ENCODE measurements around the gene CELF2. TPM values are rescaled to one million over a fixed set of nuclear protein-coding genes. Genes with fewer than 3 reads are reported as not detected.

Gene CELF2
- total RNA-seq, 2 experiments from 2014 or later: 197 to 205 TPM

DNA sequence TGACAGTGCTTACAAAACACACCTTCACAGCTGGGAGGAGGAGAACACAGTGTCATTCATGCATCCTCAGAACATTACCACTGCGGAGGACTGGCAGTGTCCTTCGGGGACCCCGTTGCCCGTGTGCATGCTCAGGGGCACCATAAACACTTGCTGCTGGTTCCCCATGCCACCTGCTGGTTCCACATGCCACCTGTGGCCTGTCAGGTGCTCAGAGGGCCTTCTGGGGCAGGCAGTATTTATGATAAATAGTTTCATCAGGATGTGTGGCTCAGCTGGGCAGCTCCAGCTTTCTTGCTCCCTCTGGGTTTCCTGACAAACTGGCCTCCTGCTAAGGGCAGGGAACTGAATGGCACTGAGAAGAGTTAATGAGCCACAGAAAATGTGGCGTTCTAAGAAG, 32.1 kb downstream of the CELF2 start:
- Mint-ChIP-seq H3K27ac (no peak overlapping the region), H3K9me3 (no peaks in the 10 kb centered on the region), H3K4me3 (no peak overlapping the region), H3K27me3 (no peaks in the 10 kb centered on the region), H3K36me3 (ENCODE audit: low read depth) (no peaks in the 10 kb centered on the region), H3K4me1 (ENCODE audit: low read depth) (peaks cover 11% of the 10 kb centered on the region)
- TF ChIP-seq, protein P1, sequence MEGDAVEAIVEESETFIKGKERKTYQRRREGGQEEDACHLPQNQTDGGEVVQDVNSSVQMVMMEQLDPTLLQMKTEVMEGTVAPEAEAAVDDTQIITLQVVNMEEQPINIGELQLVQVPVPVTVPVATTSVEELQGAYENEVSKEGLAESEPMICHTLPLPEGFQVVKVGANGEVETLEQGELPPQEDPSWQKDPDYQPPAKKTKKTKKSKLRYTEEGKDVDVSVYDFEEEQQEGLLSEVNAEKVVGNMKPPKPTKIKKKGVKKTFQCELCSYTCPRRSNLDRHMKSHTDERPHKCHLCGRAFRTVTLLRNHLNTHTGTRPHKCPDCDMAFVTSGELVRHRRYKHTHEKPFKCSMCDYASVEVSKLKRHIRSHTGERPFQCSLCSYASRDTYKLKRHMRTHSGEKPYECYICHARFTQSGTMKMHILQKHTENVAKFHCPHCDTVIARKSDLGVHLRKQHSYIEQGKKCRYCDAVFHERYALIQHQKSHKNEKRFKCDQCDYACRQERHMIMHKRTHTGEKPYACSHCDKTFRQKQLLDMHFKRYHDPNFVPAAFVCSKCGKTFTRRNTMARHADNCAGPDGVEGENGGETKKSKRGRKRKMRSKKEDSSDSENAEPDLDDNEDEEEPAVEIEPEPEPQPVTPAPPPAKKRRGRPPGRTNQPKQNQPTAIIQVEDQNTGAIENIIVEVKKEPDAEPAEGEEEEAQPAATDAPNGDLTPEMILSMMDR (IDR thresholded peaks at IDR 0.05): no peak
- intact Hi-C loops (cut with DNase I, micrococcal nuclease): no loop called here
- CTCF ChIA-PET: no interaction called here
- no peaks in the 10 kb centered on the region for H3K9me3 ChIP-seq (ENCODE audit: control insufficient read depth in 1 of 2, insufficient read depth in 1 of 2, low read length in 2 of 2)
- POLR2A ChIA-PET: no interaction called here
- H3K36me3 ChIP-seq (ENCODE audit: insufficient read depth, low read length): no peaks in the 10 kb centered on the region
- no peaks in the 10 kb centered on the region for H3K4me1 ChIP-seq (ENCODE audit: insufficient read depth, low read length)
- no peak overlapping the region for H3K27ac ChIP-seq (ENCODE audit: low read depth in 1 of 2, low read length in 2 of 2)
- DNase-seq: no peak
- ATAC-seq (ENCODE audit: poor library complexity): no peak
- H3K4me3 ChIP-seq (ENCODE audit: low read length): no peak overlapping the region
- no peaks in the 10 kb centered on the region for H3K27me3 ChIP-seq (ENCODE audit: control insufficient read depth in 1 of 2, insufficient read depth in 2 of 2, low read length in 2 of 2)

DNA sequence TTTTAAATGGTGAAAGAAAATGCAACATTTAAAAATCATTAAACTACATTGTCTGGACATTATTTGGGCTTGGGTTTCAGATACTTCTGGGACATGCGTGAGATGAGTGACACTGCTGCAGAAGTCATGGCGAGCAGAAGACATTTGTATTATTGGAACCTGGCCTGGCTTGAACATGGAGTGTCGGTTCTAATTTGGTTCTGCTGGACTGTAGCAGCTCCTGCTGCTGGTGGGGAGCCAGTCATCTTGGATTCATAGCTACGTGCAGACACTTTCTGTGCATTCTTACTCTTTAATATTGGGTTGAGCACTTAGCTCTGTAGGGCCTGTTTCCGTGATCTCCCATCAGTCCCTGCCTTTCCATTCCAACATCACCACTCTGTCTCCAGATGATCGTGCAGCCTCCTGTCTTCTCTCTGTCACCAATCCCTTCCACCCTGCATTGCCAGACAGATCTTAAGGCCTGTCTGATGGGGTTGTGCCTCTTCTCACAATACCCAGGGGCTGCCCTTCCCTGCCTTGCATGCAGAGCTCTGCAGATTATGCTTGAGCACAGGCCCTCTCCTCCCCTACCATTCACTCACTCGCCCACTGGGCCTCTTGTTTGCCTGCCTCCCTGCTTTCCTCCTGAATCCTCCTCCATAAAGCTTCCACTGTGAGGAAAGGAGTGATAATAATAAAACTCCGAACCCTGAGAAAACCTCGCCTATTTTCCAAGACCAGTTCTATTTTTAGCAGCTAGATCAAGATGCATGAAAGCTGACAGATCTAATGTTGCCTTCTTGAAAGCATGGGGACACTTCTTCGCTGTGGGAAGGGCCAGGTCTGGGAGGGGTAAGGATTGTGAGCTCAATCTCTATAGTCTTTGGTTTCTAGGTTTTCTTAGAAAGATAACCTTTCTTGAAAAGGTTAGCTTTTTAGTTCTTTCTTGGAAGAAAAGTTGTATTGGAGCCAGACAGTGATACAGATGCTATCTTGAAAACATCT, 32.9 kb downstream of the CELF2 start:
- H3K4me1 Mint-ChIP-seq (ENCODE audit: low read depth): peaks cover 11% of the 10 kb centered on the region
- TF ChIP-seq, protein P1 (IDR thresholded peaks at IDR 0.05): no peak

DNA sequence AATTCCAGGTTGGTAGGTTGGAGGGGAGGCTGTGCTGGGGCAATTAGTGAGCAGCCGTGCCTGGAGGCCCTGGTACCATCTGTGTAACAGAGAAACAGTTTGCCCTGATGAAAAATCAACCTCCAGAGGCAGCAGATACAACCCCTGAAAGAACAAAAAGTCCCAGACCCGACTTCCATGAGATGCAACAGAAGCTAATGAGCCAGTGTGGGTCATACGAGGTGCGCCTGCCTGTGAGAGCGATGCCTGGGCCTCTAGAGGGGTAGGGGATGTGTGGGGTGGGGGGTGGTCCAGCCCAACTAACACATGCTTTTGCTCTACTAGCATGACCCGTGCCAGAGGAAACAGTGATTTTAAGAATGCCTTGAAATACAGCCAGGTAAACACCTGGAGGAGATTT, 39.3 kb downstream of the CELF2 start:
- ATAC-seq (ENCODE audit: poor library complexity): no peak
- H3K4me3 Mint-ChIP-seq: no peak overlapping the region
- H3K36me3 Mint-ChIP-seq (ENCODE audit: low read depth): no peaks in the 10 kb centered on the region
- CTCF ChIA-PET: no interaction called here
- H3K4me3 ChIP-seq (ENCODE audit: low read length): no peak overlapping the region
- no peak overlapping the region for H3K27ac ChIP-seq (ENCODE audit: low read depth in 1 of 2, low read length in 2 of 2)
- no peaks in the 10 kb centered on the region for H3K9me3 Mint-ChIP-seq
- no peaks in the 10 kb centered on the region for H3K9me3 ChIP-seq (ENCODE audit: control insufficient read depth in 1 of 2, insufficient read depth in 1 of 2, low read length in 2 of 2)
- POLR2A ChIA-PET: no interaction called here
- no peak for DNase-seq
- no peaks in the 10 kb centered on the region for H3K36me3 ChIP-seq (ENCODE audit: insufficient read depth, low read length)
- no peak overlapping the region for H3K27ac Mint-ChIP-seq
- no peaks in the 10 kb centered on the region for H3K4me1 ChIP-seq (ENCODE audit: insufficient read depth, low read length)
- no peaks in the 10 kb centered on the region for H3K27me3 Mint-ChIP-seq
- H3K4me1 Mint-ChIP-seq (ENCODE audit: low read depth): no peaks in the 10 kb centered on the region
- H3K27me3 ChIP-seq (ENCODE audit: control insufficient read depth in 1 of 2, insufficient read depth in 2 of 2, low read length in 2 of 2): no peaks in the 10 kb centered on the region
- intact Hi-C loops (cut with DNase I, micrococcal nuclease): no loop called here
- TF ChIP-seq, protein P1 (IDR thresholded peaks at IDR 0.05): no peak

More for the DNA sequence above, 32.9 kb downstream of the CELF2 start:
- ATAC-seq (ENCODE audit: poor library complexity) (no peak), DNase-seq (no peak)
- Histone ChIP-seq H3K27ac (ENCODE audit: low read depth in 1 of 2, low read length in 2 of 2) (no peak overlapping the region), H3K4me3 (ENCODE audit: low read length) (no peak overlapping the region), H3K36me3 (ENCODE audit: insufficient read depth, low read length) (no peaks in the 10 kb centered on the region), H3K27me3 (ENCODE audit: control insufficient read depth in 1 of 2, insufficient read depth in 2 of 2, low read length in 2 of 2) (no peaks in the 10 kb centered on the region), H3K4me1 (ENCODE audit: insufficient read depth, low read length) (no peaks in the 10 kb centered on the region), H3K9me3 (ENCODE audit: control insufficient read depth in 1 of 2, insufficient read depth in 1 of 2, low read length in 2 of 2) (no peaks in the 10 kb centered on the region)
- ChIA-PET POLR2A (interaction anchor here (1.1 kb wide), 1 partner anchor 130 kb away, joined by 3 read pairs; no protein-coding TSS in a partner anchor), CTCF (no interaction called here)
- H3K27me3 Mint-ChIP-seq: no peaks in the 10 kb centered on the region
- H3K36me3 Mint-ChIP-seq (ENCODE audit: low read depth): no peaks in the 10 kb centered on the region
- intact Hi-C loops (cut with DNase I, micrococcal nuclease): no loop called here
- H3K27ac Mint-ChIP-seq: no peak overlapping the region
- H3K9me3 Mint-ChIP-seq: no peaks in the 10 kb centered on the region
- no peak overlapping the region for H3K4me3 Mint-ChIP-seq
